Glutamatergic neuron (in vitro differentiated cells): ENCODE results near the gene TSPAN31. TPM values are rescaled to one million over a fixed set of nuclear protein-coding genes. Genes with fewer than 3 reads are reported as not detected.
"Not testable (repeated sequence)": the region's sequence is repeated elsewhere in the genome, so short reads cannot be mapped to it uniquely, and the experiment has no call there.

Experiments used
- DNase-seq: peaks from one replicate; pipeline ENCODE4 v3.0.0; 2022
- H3K27ac Mint-ChIP-seq: one replicate; pipeline ENCODE4 v1.8.0; 2020; ENCODE audit warnings: mild to moderate bottlenecking, mixed read lengths, inconsistent platforms; ENCODE audit not compliant: unreplicated experiment
- H3K27me3 Mint-ChIP-seq: one replicate; pipeline ENCODE4 v1.8.0; 2020; ENCODE audit warnings: mild to moderate bottlenecking, moderate library complexity, mixed read lengths, inconsistent platforms; ENCODE audit not compliant: unreplicated experiment
- H3K36me3 Mint-ChIP-seq: one replicate; pipeline ENCODE4 v1.8.0; 2020; ENCODE audit warnings: mild to moderate bottlenecking, mixed read lengths, inconsistent platforms; ENCODE audit not compliant: unreplicated experiment
- H3K4me1 Mint-ChIP-seq: one replicate; pipeline ENCODE4 v1.8.0; 2020; ENCODE audit warnings: mild to moderate bottlenecking, low read depth, mixed read lengths, inconsistent platforms; ENCODE audit not compliant: unreplicated experiment
- H3K4me3 Mint-ChIP-seq: one replicate; pipeline ENCODE4 v1.8.0; 2020; ENCODE audit warnings: mild to moderate bottlenecking, mixed read lengths, inconsistent platforms; ENCODE audit not compliant: unreplicated experiment
- H3K9me3 Mint-ChIP-seq: one replicate; pipeline ENCODE4 v1.8.0; 2020; ENCODE audit warnings: mild to moderate bottlenecking, moderate library complexity, mixed read lengths, inconsistent platforms; ENCODE audit not compliant: unreplicated experiment
- CTCF ChIP-seq: fragments of 200-600 bp; sonication (generic); IDR thresholded peaks from one replicate; pipeline ENCODE4 v1.5.0; 2021; ENCODE audit not compliant: partially characterized antibody, unreplicated experiment
- total RNA-seq: library from RNA; stranded (reverse); fragmentation: NEBNext Ultra II Directional; extraction: Animal tissue kit (Norgen Biotek cat#: 25700); gene quantifications from one replicate; pipeline ENCODE4 v1.2.1, GENCODE V29; 2021; ENCODE audit not compliant: unreplicated experiment

Gene TSPAN31
- total RNA-seq, 1 donor from 2014 or later, result 27.2 TPM

GRCh38 chr12:57718641-57719528 lies 26.0 kb upstream of the TSPAN31 start:
- DNase-seq, result no peak
- peaks cover 3% of the 10 kb centered on the region for H3K27me3 Mint-ChIP-seq
- H3K9me3 Mint-ChIP-seq, result peaks cover 11% of the 10 kb centered on the region
- H3K4me3 Mint-ChIP-seq, result no peak overlapping the region
- no peak overlapping the region for H3K27ac Mint-ChIP-seq
- TF ChIP-seq CTCF, result no peak
- H3K4me1 Mint-ChIP-seq, result peaks cover 9% of the 10 kb centered on the region
- peaks cover 14% of the 10 kb centered on the region for H3K36me3 Mint-ChIP-seq

GRCh38 chr12:57719777-57720605 lies 24.8 kb upstream of the TSPAN31 start:
- peaks cover 12% of the 10 kb centered on the region for H3K9me3 Mint-ChIP-seq
- DNase-seq, result no peak
- H3K4me1 Mint-ChIP-seq, result peaks cover 9% of the 10 kb centered on the region
- no peak for TF ChIP-seq CTCF
- H3K4me3 Mint-ChIP-seq, result no peak overlapping the region
- peaks cover 3% of the 10 kb centered on the region for H3K27me3 Mint-ChIP-seq
- H3K27ac Mint-ChIP-seq, result no peak overlapping the region
- peaks cover 14% of the 10 kb centered on the region for H3K36me3 Mint-ChIP-seq

GRCh38 chr12:57720606-57721595 lies 23.9 kb upstream of the TSPAN31 start:
- no peak overlapping the region for H3K4me3 Mint-ChIP-seq
- peaks cover 3% of the 10 kb centered on the region for H3K27me3 Mint-ChIP-seq
- peaks cover 12% of the 10 kb centered on the region for H3K9me3 Mint-ChIP-seq
- peaks cover 9% of the 10 kb centered on the region for H3K4me1 Mint-ChIP-seq
- no peak for DNase-seq
- H3K27ac Mint-ChIP-seq, result no peak overlapping the region
- H3K36me3 Mint-ChIP-seq, result peaks cover 14% of the 10 kb centered on the region
- TF ChIP-seq CTCF, result no peak

- Mint-ChIP-seq H3K27ac (peak overlapping the region; percentile 4), H3K36me3 (peaks cover 14% of the 10 kb centered on the region), H3K4me3 (peak overlapping the region; percentile 21), H3K9me3 (peaks cover 12% of the 10 kb centered on the region)
- H3K4me1 Mint-ChIP-seq, H3K27me3 Mint-ChIP-seq, DNase-seq: not testable (repeated sequence)
Measured at GRCh38 chr12:57721846-57722608, 22.8 kb upstream of the TSPAN31 start.
